ENCODE data around the gene BCAS1.

DNA sequence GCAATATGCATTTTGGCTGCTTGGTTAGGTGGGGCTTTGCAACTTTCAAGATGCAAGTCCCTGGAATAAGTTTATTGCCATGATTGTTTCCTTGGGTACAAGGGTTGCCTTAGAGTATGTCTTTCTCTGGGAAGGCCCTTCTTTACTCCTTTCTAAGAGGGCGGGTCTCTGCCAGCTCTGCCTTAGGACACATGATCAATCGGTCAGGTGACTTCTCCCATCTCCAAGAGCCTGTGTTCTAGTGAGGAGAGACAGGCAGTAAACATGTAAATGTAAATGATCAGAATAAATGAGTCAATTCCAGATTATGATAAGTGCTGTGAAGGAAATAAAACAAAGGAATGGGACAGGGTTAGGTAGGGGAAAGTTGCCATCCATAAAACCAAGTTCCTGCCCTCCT is 43.2 kb upstream of the BCAS1 start:
- TF ChIP-seq, protein P1, sequence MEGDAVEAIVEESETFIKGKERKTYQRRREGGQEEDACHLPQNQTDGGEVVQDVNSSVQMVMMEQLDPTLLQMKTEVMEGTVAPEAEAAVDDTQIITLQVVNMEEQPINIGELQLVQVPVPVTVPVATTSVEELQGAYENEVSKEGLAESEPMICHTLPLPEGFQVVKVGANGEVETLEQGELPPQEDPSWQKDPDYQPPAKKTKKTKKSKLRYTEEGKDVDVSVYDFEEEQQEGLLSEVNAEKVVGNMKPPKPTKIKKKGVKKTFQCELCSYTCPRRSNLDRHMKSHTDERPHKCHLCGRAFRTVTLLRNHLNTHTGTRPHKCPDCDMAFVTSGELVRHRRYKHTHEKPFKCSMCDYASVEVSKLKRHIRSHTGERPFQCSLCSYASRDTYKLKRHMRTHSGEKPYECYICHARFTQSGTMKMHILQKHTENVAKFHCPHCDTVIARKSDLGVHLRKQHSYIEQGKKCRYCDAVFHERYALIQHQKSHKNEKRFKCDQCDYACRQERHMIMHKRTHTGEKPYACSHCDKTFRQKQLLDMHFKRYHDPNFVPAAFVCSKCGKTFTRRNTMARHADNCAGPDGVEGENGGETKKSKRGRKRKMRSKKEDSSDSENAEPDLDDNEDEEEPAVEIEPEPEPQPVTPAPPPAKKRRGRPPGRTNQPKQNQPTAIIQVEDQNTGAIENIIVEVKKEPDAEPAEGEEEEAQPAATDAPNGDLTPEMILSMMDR (IDR thresholded peaks at IDR 0.05; ENCODE audit: low read length): no peak
- no peak for TF ChIP-seq EZH2 (IDR thresholded peaks at IDR 0.05; ENCODE audit: borderline replicate concordance, low read length)
